Nephron (organoid): ENCODE data around the gene CELF6.

Experiments used
- H3K27ac Mint-ChIP-seq, 3 experiments: 2 replicates each; pipeline ENCODE4 v1.8.0; 2020; ENCODE audit warnings: mixed read lengths in 3 of 3, mild to moderate bottlenecking in 2 of 3, moderate library complexity in 1 of 3
- H3K27me3 Mint-ChIP-seq: 2 replicates; pipeline ENCODE4 v1.8.0; 2021; ENCODE audit warnings: low read depth, mild to moderate bottlenecking, moderate library complexity, mixed read lengths
- H3K36me3 Mint-ChIP-seq: 2 replicates; pipeline ENCODE4 v1.8.0; 2020; ENCODE audit warnings: low read depth, mixed read lengths
- H3K4me1 Mint-ChIP-seq: 2 replicates; pipeline ENCODE4 v1.8.0; 2020; ENCODE audit warnings: mixed read lengths
- H3K4me3 Mint-ChIP-seq, 3 experiments: 2 replicates each; pipeline ENCODE4 v1.8.0; 2020; ENCODE audit warnings: mild to moderate bottlenecking in 3 of 3, mixed read lengths in 3 of 3, moderate library complexity in 2 of 3
- H3K9me3 Mint-ChIP-seq: 2 replicates; pipeline ENCODE4 v1.8.0; 2020; ENCODE audit warnings: mixed read lengths
- TF ChIP-seq, protein P1 (sequence below), 3 experiments: fragments of 200-600 bp; sonication (generic); IDR thresholded peaks; one replicate each; pipeline ENCODE4 v1.5.0; 2021; ENCODE audit warnings: antibody characterized with exemption in 3 of 3; ENCODE audit not compliant: unreplicated experiment in 3 of 3

Gene CELF6

DNA sequence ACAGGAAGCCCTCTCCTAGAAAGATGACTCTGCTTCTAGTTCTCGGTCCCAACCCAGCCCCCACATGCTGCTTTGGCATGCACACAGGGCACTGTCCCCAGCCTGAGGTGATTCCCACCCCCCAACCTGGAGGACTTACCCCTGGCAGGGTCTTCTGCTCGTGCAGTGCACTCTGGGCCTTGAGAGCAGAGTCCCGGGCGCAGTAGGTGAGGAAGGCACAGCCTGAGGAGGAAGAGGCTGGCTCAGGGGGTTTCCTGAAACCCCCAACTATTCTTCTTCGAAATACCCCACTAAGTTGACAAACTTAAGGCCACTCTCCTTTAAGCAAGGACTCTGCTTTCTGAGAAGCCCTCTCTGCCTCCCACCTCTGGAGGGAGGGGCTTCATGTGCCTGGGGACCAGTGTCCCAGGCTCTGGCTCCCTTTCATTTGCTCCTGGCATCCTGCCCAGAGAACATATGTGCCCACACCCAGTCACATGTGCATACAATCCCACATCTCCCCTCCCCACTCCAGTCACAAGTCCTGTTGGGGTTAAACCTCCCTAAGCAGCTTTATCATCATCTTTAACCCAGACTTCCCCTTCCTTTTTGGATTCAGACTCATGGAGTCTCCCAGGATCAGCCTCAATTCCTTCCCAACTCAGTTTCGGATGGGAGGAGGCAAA, 4.1 kb downstream of the CELF6 start:
- H3K9me3 Mint-ChIP-seq, result no peaks in the 10 kb centered on the region
- peaks cover 6% of the 10 kb centered on the region for H3K4me1 Mint-ChIP-seq
- H3K27me3 Mint-ChIP-seq, result peaks cover 50% of the 10 kb centered on the region
- no peaks in the 10 kb centered on the region for H3K36me3 Mint-ChIP-seq
- TF ChIP-seq, protein P1, sequence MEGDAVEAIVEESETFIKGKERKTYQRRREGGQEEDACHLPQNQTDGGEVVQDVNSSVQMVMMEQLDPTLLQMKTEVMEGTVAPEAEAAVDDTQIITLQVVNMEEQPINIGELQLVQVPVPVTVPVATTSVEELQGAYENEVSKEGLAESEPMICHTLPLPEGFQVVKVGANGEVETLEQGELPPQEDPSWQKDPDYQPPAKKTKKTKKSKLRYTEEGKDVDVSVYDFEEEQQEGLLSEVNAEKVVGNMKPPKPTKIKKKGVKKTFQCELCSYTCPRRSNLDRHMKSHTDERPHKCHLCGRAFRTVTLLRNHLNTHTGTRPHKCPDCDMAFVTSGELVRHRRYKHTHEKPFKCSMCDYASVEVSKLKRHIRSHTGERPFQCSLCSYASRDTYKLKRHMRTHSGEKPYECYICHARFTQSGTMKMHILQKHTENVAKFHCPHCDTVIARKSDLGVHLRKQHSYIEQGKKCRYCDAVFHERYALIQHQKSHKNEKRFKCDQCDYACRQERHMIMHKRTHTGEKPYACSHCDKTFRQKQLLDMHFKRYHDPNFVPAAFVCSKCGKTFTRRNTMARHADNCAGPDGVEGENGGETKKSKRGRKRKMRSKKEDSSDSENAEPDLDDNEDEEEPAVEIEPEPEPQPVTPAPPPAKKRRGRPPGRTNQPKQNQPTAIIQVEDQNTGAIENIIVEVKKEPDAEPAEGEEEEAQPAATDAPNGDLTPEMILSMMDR (IDR thresholded peaks at IDR 0.05; ENCODE audit: unreplicated experiment in 3 of 3), result no peak
- no peak overlapping the region for H3K4me3 Mint-ChIP-seq
- no peak overlapping the region for H3K27ac Mint-ChIP-seq

DNA sequence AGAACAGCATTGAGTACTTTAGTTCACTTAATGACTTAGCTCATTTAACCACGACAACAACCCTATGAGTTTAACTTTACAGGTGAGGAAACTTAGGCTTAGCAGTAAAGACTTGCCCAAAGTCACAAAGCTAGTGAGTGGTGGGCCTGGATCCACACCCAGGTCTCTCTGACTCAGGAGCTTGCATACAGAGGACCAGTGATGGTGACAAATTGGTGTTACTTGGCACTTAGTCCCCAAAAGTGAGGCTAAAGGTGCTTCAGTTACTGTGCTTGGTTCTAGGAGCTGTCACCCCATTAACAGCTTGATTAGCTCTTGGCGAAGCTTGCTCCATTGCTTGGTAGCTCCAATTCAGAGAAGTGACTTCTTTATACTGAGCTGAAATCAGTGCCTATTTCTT, 6.1 kb downstream of the CELF6 start:
- Mint-ChIP-seq H3K27me3 (peaks cover 44% of the 10 kb centered on the region), H3K27ac (no peak overlapping the region), H3K4me3 (no peak overlapping the region), H3K9me3 (no peaks in the 10 kb centered on the region), H3K36me3 (no peaks in the 10 kb centered on the region), H3K4me1 (no peaks in the 10 kb centered on the region)
- TF ChIP-seq, protein P1 (IDR thresholded peaks at IDR 0.05; ENCODE audit: unreplicated experiment in 3 of 3), result no peak

DNA sequence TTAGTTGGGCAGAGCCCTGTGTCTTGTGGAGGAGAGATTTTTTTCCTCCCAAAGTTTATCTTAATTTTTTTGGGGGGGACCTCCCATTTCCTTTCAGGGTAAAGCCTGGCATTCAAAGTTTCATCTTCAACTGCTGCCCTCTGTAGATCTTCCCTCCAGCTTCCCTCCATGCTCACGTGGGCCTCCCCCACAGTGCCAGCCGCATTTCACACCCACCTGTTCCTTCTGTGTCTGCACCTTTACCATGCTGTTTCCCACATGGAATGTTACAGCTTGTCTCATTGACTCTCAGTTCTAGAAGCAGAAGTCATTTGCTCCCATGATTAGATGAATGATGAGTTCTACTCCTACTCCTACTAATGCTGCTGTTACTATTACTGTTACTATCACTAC, 6.5 kb downstream of the CELF6 start:
- H3K27ac Mint-ChIP-seq, result no peak overlapping the region
- H3K27me3 Mint-ChIP-seq, result peaks cover 40% of the 10 kb centered on the region
- no peaks in the 10 kb centered on the region for H3K9me3 Mint-ChIP-seq
- no peaks in the 10 kb centered on the region for H3K4me1 Mint-ChIP-seq
- no peak overlapping the region for H3K4me3 Mint-ChIP-seq
- no peaks in the 10 kb centered on the region for H3K36me3 Mint-ChIP-seq
- TF ChIP-seq, protein P1 (IDR thresholded peaks at IDR 0.05; ENCODE audit: unreplicated experiment in 3 of 3), result no peak

DNA sequence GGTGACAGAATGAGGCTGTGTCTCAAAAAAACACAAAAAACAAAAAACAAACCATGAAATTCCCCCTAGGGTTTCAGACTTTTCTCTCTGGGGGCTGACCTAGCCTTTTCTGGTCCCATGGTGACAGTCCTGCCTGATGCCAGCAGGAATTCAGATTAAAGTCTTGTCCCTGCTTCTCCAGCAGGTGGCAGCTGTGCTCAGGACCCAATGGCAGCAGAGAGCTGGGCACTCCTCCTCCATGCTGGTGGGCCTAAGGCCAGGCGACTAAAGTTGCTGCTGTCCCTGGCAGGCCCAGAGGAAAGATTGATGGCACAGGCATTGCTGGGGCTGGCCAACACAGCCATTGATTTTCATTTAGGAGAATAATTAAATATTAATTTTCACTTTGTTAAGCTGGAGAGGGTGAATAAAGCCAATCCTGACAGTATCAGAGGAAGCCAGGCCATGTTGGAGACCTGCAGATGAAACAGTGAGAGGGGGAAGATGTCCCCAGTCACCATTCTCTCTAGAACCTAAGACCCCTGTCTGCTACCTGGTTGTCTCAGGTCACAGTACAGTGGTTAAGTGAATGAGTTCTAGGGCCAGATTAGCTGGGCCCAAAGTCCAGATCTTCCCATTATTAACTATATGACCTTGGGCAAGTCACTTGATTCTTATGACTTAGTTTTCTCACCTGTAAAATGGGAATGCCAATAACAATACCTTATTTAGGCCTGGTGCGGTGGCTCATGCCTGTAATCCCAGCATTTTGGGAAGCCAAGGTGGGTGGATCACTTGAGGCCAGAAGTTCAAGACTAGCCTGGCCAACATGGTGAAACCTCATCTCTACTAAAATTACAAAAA, 7.1 kb downstream of the CELF6 start:
- H3K4me3 Mint-ChIP-seq, result no peak overlapping the region
- H3K4me1 Mint-ChIP-seq, result no peaks in the 10 kb centered on the region
- H3K9me3 Mint-ChIP-seq, result no peaks in the 10 kb centered on the region
- H3K36me3 Mint-ChIP-seq, result no peaks in the 10 kb centered on the region
- peaks cover 34% of the 10 kb centered on the region for H3K27me3 Mint-ChIP-seq
- H3K27ac Mint-ChIP-seq, result no peak overlapping the region
- TF ChIP-seq, protein P1 (IDR thresholded peaks at IDR 0.05; ENCODE audit: unreplicated experiment in 3 of 3), result peak; percentile 46 to 63 (median 48)

DNA sequence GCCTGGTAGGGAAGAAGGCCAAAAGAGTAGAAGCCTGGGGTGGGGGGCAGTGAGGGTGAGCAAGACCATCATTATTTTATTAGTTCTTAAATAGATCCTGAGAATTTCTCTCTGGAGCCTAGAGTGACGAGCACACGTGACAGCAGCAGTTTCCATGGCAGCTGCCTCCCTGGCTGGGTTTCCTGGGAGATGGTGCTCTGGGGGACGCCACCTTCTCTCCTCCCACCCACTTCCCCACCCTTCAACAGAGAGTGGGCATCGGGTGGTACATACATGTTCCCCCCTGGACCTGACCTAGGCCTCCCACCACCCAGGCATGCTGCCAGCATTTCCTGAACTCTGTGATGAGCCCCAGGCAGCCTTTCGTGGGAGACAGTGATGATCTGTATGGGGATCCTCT, 12.9 kb downstream of the CELF6 start:
- Mint-ChIP-seq H3K36me3 (no peaks in the 10 kb centered on the region), H3K4me3 (no peak overlapping the region), H3K4me1 (no peaks in the 10 kb centered on the region), H3K9me3 (no peaks in the 10 kb centered on the region), H3K27ac (no peak overlapping the region), H3K27me3 (peaks cover 17% of the 10 kb centered on the region)
- TF ChIP-seq, protein P1 (IDR thresholded peaks at IDR 0.05; ENCODE audit: unreplicated experiment in 3 of 3), result no peak
